Bronchial epithelial cell (primary cell): ENCODE measurements around the gene HDC. TPM values are rescaled to one million over a fixed set of nuclear protein-coding genes. Genes with fewer than 3 reads are reported as not detected.

Experiments
- DNase-seq: peaks from one replicate; pipeline ENCODE4 v3.0.0-alpha.2; 2010; ENCODE audit warnings: low read depth
- FAIRE-seq: peaks from 2 replicates; lab custom pipeline; 2011; peaks lifted over from hg19 to GRCh38; lab: Jason Lieb, UNC
- H3K27me3 ChIP-seq: 2 replicates; pipeline ENCODE4 v1.5.1; 2011; ENCODE audit warnings: low read length; ENCODE audit not compliant: control insufficient read depth, insufficient read depth
- H3K36me3 ChIP-seq: 2 replicates; pipeline ENCODE4 v1.5.1; 2011; ENCODE audit warnings: low read length; ENCODE audit not compliant: control insufficient read depth, insufficient read depth
- H3K4me3 ChIP-seq: 2 replicates; pipeline ENCODE4 v1.5.1; 2011; ENCODE audit warnings: mild to moderate bottlenecking, low read depth, low read length, control low read depth
- total RNA-seq: library from RNA; depleted of rRNA; stranded (reverse); fragments of >200 nt; gene quantifications from 2 replicates; pipeline ENCODE4 v1.2.1, GENCODE V29; 2014
- TF ChIP-seq, protein P1 (sequence below): IDR thresholded peaks from 2 replicates; pipeline ENCODE4 v1.5.1; 2011; ENCODE audit warnings: mild to moderate bottlenecking, moderate library complexity, low read length, control low read depth, inconsistent platforms; ENCODE audit not compliant: insufficient read depth, severe bottlenecking

HDC gene
- total RNA-seq = not detected in 2 replicates

DNA sequence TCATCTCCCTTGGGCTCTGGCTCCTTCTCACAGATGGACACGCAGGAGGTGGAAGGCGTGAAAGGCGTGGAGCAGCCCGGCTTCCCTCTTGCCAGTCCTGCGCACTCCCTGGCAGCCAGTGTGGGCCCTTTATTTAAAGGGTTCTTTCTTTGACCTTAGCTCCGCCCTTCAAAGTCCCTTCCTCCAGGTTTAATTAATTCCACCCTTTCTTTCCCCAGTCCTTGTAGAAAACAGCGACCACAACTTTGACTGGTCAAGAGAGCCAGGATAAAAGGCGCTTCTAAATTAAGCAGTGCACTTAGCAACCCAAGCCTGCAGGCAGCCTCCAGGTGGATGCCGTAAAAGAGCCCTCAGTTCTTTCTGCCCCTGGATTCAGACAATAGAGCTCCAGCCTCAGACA is at the start of gene HDC:
TSS of gene HDC (minus strand) at position 107 of the 400 bp plus-strand sequence. CDS start at position 4, 103 bp downstream.
- no peak for FAIRE-seq
- DNase-seq = no peak
- H3K27me3 ChIP-seq = peaks cover 4% of the 10 kb centered on the region
- H3K4me3 ChIP-seq = no peak within 1 kb of the TSS
- H3K36me3 ChIP-seq = no peaks in the 10 kb centered on the region
- TF ChIP-seq, protein P1, sequence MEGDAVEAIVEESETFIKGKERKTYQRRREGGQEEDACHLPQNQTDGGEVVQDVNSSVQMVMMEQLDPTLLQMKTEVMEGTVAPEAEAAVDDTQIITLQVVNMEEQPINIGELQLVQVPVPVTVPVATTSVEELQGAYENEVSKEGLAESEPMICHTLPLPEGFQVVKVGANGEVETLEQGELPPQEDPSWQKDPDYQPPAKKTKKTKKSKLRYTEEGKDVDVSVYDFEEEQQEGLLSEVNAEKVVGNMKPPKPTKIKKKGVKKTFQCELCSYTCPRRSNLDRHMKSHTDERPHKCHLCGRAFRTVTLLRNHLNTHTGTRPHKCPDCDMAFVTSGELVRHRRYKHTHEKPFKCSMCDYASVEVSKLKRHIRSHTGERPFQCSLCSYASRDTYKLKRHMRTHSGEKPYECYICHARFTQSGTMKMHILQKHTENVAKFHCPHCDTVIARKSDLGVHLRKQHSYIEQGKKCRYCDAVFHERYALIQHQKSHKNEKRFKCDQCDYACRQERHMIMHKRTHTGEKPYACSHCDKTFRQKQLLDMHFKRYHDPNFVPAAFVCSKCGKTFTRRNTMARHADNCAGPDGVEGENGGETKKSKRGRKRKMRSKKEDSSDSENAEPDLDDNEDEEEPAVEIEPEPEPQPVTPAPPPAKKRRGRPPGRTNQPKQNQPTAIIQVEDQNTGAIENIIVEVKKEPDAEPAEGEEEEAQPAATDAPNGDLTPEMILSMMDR = no peak

- no peak for DNase-seq
- no peaks in the 10 kb centered on the region for H3K27me3 ChIP-seq
- TF ChIP-seq, protein P1 = no peak
- no peak overlapping the region for H3K4me3 ChIP-seq
- no peak for FAIRE-seq
- H3K36me3 ChIP-seq = no peaks in the 10 kb centered on the region
Observed at GRCh38 chr15:50312636-50313035, 47.1 kb upstream of the HDC start.

DNA sequence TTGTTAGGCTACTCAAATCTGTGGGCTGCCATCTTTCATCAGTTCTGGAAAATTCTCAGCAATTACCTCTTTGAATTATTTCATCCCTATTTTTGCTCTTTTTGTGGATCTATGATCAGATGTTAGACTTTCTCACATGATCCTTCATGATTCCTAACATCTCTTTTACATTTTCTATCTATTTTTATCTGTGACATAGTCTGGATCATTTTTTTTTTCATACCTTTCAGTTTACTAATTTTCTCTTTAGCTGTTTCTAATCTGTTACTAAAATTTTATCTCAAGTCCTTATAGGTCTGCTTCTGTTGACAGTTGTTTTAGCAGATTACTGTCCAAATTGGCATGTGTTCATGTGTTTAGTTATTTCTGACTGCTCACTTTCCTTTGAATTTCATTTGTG is 42.3 kb upstream of the HDC start:
- FAIRE-seq (no peak), DNase-seq (no peak)
- Histone ChIP-seq H3K36me3 (no peaks in the 10 kb centered on the region), H3K27me3 (no peaks in the 10 kb centered on the region), H3K4me3 (no peak overlapping the region)
- TF ChIP-seq, protein P1 = no peak

GRCh38 chr15:50304836-50305235 is 39.3 kb upstream of the HDC start:
- TF ChIP-seq, protein P1 = no peak
- FAIRE-seq (no peak), DNase-seq (no peak)
- Histone ChIP-seq H3K27me3 (no peaks in the 10 kb centered on the region), H3K4me3 (no peak overlapping the region), H3K36me3 (no peaks in the 10 kb centered on the region)

- DNase-seq (no peak), FAIRE-seq (no peak)
- no peak overlapping the region for H3K4me3 ChIP-seq
- no peaks in the 10 kb centered on the region for H3K27me3 ChIP-seq
- TF ChIP-seq, protein P1 = no peak
- no peaks in the 10 kb centered on the region for H3K36me3 ChIP-seq
Observed at GRCh38 chr15:50302581-50302980, 37.1 kb upstream of the HDC start.

DNA sequence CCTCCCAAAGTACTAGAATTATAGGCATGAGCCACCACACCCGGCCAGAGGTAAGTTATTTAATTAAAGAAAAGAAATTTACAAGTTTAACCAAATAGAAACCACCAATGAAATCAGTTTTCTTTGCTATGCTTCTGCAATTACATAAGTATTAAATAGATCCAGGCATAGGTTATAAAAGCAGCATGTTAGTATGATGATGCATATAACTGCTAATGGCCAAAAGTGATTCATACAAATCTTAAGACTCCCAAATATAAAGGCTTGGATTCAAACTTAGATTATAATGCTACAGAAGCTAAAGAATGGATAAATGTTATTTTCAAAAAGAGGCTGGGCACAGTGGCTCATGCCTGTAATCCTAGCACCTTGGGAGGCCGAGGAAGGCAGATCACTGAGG is 32.8 kb upstream of the HDC start:
- FAIRE-seq = no peak
- H3K36me3 ChIP-seq = no peaks in the 10 kb centered on the region
- no peak for DNase-seq
- TF ChIP-seq, protein P1 = no peak
- H3K27me3 ChIP-seq = no peaks in the 10 kb centered on the region
- H3K4me3 ChIP-seq = no peak overlapping the region
